Esophagus muscularis mucosa (tissue), 3 donors: Measurements from ENCODE around the gene LIMK2.

Experiments
- POLR2A ChIP-seq: fragments of 450-650 bp; IDR thresholded peaks from one replicate; pipeline ENCODE4 v1.6.1; 2017; ENCODE audit warnings: antibody characterized with exemption, moderate library complexity, mild to moderate bottlenecking, low read depth
- TF ChIP-seq, protein P1 (sequence below), 3 experiments: fragments of 200-600 bp in 2 of 3; fragments of 450-650 bp in 1 of 3; sonication (generic) in 2 of 3; IDR thresholded peaks; one replicate each; pipeline ENCODE4 v1.5.1; 2017 to 2019; ENCODE audit warnings: antibody characterized with exemption in 3 of 3, mild to moderate bottlenecking in 2 of 3, moderate library complexity in 1 of 3

GRCh38 chr22:31286360-31287255, 74.5 kb downstream of the LIMK2 start:
- TF ChIP-seq POLR2A = no peak
- TF ChIP-seq, protein P1, sequence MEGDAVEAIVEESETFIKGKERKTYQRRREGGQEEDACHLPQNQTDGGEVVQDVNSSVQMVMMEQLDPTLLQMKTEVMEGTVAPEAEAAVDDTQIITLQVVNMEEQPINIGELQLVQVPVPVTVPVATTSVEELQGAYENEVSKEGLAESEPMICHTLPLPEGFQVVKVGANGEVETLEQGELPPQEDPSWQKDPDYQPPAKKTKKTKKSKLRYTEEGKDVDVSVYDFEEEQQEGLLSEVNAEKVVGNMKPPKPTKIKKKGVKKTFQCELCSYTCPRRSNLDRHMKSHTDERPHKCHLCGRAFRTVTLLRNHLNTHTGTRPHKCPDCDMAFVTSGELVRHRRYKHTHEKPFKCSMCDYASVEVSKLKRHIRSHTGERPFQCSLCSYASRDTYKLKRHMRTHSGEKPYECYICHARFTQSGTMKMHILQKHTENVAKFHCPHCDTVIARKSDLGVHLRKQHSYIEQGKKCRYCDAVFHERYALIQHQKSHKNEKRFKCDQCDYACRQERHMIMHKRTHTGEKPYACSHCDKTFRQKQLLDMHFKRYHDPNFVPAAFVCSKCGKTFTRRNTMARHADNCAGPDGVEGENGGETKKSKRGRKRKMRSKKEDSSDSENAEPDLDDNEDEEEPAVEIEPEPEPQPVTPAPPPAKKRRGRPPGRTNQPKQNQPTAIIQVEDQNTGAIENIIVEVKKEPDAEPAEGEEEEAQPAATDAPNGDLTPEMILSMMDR (IDR thresholded peaks at IDR 0.05) = no peak
